H1 (cell line): Measurements from ENCODE around the gene FBN2. TPM values are rescaled to one million over a fixed set of nuclear protein-coding genes. Genes with fewer than 3 reads are reported as not detected.

Source experiments
- CTCF ChIA-PET: fragments of 300-600 bp; sonication (Branson Sonifier 250); formaldehyde crosslinking; loops from one replicate; lab custom pipeline; 2021; ENCODE audit not compliant: partially characterized antibody; lab: Charles Lee
- POLR2A ChIA-PET: fragments of 300-600 bp; sonication (Branson Sonifier 250); formaldehyde crosslinking; loops from one replicate; lab custom pipeline; 2021; ENCODE audit warnings: inconsistent platforms; ENCODE audit not compliant: partially characterized antibody; lab: Charles Lee
- DNase-seq, 2 experiments: peaks; one replicate each; pipeline versions ENCODE4 v3.0.0 to v3.0.0-alpha.2; 2010 to 2022; ENCODE audit warnings: low spot score in 2 of 2, low read depth in 1 of 2, mixed read lengths in 1 of 2
- FAIRE-seq: peaks from 2 replicates; lab custom pipeline; 2011; peaks lifted over from hg19 to GRCh38; lab: Jason Lieb, UNC
- H2AFZ ChIP-seq: 2 replicates; pipeline ENCODE4 v1.8.1; 2012; ENCODE audit warnings: low read length, inconsistent platforms
- H2AK5ac ChIP-seq: 2 replicates; pipeline ENCODE4 v1.6.1; 2013; ENCODE audit warnings: low read depth, low read length
- H2BK120ac ChIP-seq: replicated peaks from 2 replicates; pipeline ENCODE3; 2013; ENCODE audit warnings: low read depth, low read length, inconsistent platforms
- H2BK12ac ChIP-seq: 2 replicates; pipeline ENCODE4 v1.6.1; 2013; ENCODE audit warnings: low read depth, low read length
- H2BK15ac ChIP-seq: 2 replicates; pipeline ENCODE4 v1.6.1; 2013; ENCODE audit warnings: low read length
- H2BK20ac ChIP-seq: 2 replicates; pipeline ENCODE4 v1.6.1; 2013; ENCODE audit warnings: low read length
- H2BK5ac ChIP-seq: 2 replicates; pipeline ENCODE4 v1.6.1; 2013; ENCODE audit warnings: low read depth, low read length
- H3K14ac ChIP-seq: 2 replicates; pipeline ENCODE4 v1.6.1; 2013; ENCODE audit warnings: inconsistent platforms; ENCODE audit not compliant: insufficient read length
- H3K18ac ChIP-seq: 2 replicates; pipeline ENCODE4 v1.6.1; 2013; ENCODE audit warnings: low read length; ENCODE audit errors: extremely low read depth
- H3K23ac ChIP-seq: 2 replicates; pipeline ENCODE4 v1.6.1; 2013; ENCODE audit warnings: inconsistent platforms; ENCODE audit not compliant: insufficient read length
- H3K23me2 ChIP-seq: 2 replicates; pipeline ENCODE4 v1.6.1; 2013; ENCODE audit warnings: low read depth, low read length
- H3K27ac ChIP-seq: 2 replicates; pipeline ENCODE4 v1.6.1; 2011; ENCODE audit warnings: low read depth, low read length, inconsistent platforms
- H3K27me3 ChIP-seq, 4 experiments: replicated peaks in 1 of 4; 1 replicate in 1 of 4; 2 replicates in 3 of 4; pipeline versions ENCODE4 v1.6.1 to v1.8.1; 2011 to 2013; ENCODE audit warnings: low read length in 3 of 4, mild to moderate bottlenecking in 3 of 4, inconsistent platforms in 2 of 4, mixed read lengths in 2 of 4, moderate library complexity in 1 of 4; ENCODE audit not compliant: control insufficient read depth in 3 of 4, insufficient read depth in 3 of 4; ENCODE audit errors: extremely low read depth in 1 of 4
- H3K36me3 ChIP-seq, 4 experiments: 2 replicates each; pipeline versions ENCODE4 v1.6.1 to v1.8.1; 2011 to 2013; ENCODE audit warnings: mild to moderate bottlenecking in 4 of 4, low read length in 3 of 4, moderate library complexity in 2 of 4, control low read depth in 1 of 4, inconsistent platforms in 1 of 4; ENCODE audit not compliant: insufficient read depth in 4 of 4, control insufficient read depth in 2 of 4
- H3K4ac ChIP-seq: replicated peaks from 2 replicates; pipeline ENCODE3; 2013; ENCODE audit warnings: low read length, low read depth, mixed read lengths, inconsistent platforms; ENCODE audit not compliant: insufficient read length
- H3K4me1 ChIP-seq, 4 experiments: replicated peaks in 1 of 4; 1 replicate in 1 of 4; 2 replicates in 3 of 4; pipeline versions ENCODE4 v1.6.1 to v1.8.1; 2011 to 2013; ENCODE audit warnings: low read length in 3 of 4, inconsistent platforms in 2 of 4, mixed read lengths in 1 of 4; ENCODE audit not compliant: insufficient read depth in 4 of 4, control insufficient read depth in 3 of 4
- H3K4me2 ChIP-seq, 2 experiments: 2 replicates each; pipeline versions ENCODE4 v1.6.1 to v1.8.1; 2011 to 2013; ENCODE audit warnings: low read depth in 2 of 2, low read length in 2 of 2, control low read depth in 1 of 2, inconsistent platforms in 1 of 2, mild to moderate bottlenecking in 1 of 2; ENCODE audit not compliant: insufficient read depth in 1 of 2
- H3K4me3 ChIP-seq, 4 experiments: fragments of 200-600, 300-600 bp in 1 of 4; sonication (generic), shearing (Covaris generic), sonication (Bioruptor Twin) in 1 of 4; 2 replicates each; pipeline versions ENCODE4 v1.5.1 to v1.8.1; 2011 to 2016; ENCODE audit warnings: low read length in 4 of 4, low read depth in 3 of 4, control low read depth in 2 of 4, inconsistent platforms in 2 of 4, mild to moderate bottlenecking in 2 of 4, mixed read lengths in 1 of 4, moderate library complexity in 1 of 4; ENCODE audit not compliant: insufficient read depth in 2 of 4; ENCODE audit errors: extremely low read depth in 1 of 4
- H3K56ac ChIP-seq: replicated peaks from 2 replicates; pipeline ENCODE3; 2013; ENCODE audit warnings: low read depth, mild to moderate bottlenecking, mixed read lengths, low read length, inconsistent platforms; ENCODE audit not compliant: insufficient read length
- H3K79me1 ChIP-seq: 2 replicates; pipeline ENCODE4 v1.6.1; 2013; ENCODE audit warnings: low read depth, low read length, control low read depth
- H3K79me2 ChIP-seq, 2 experiments: 2 replicates each; pipeline versions ENCODE4 v1.6.1 to v1.8.1; 2012 to 2013; ENCODE audit warnings: low read length in 2 of 2, mild to moderate bottlenecking in 2 of 2, inconsistent platforms in 1 of 2; ENCODE audit not compliant: insufficient read depth in 2 of 2, control insufficient read depth in 1 of 2
- H3K9ac ChIP-seq, 4 experiments: replicated peaks in 1 of 4; 1 replicate in 1 of 4; 2 replicates in 3 of 4; pipeline versions ENCODE4 v1.6.1 to v1.8.1; 2011 to 2013; ENCODE audit warnings: low read depth in 3 of 4, low read length in 3 of 4, control low read depth in 2 of 4, mild to moderate bottlenecking in 2 of 4, moderate library complexity in 2 of 4, inconsistent platforms in 1 of 4; ENCODE audit errors: extremely low read depth in 1 of 4
- H3K9me3 ChIP-seq, 2 experiments: 2 replicates each; pipeline versions ENCODE4 v1.6.1 to v1.8.1; 2012 to 2013; ENCODE audit warnings: mild to moderate bottlenecking in 2 of 2, moderate library complexity in 2 of 2, control low read depth in 1 of 2, inconsistent platforms in 1 of 2, low read depth in 1 of 2, low read length in 1 of 2, mixed read lengths in 1 of 2; ENCODE audit not compliant: insufficient read depth in 2 of 2
- H4K20me1 ChIP-seq, 2 experiments: replicated peaks in 1 of 2; 2 replicates each; pipeline versions ENCODE3 to v1.8.1; 2011 to 2013; ENCODE audit warnings: inconsistent platforms in 2 of 2, low read length in 2 of 2, mild to moderate bottlenecking in 1 of 2; ENCODE audit not compliant: insufficient read depth in 2 of 2, control insufficient read depth in 1 of 2
- H4K5ac ChIP-seq: 2 replicates; pipeline ENCODE4 v1.6.1; 2013; ENCODE audit warnings: low read length, low read depth, mixed read lengths, inconsistent platforms; ENCODE audit not compliant: insufficient read length
- H4K8ac ChIP-seq: 2 replicates; pipeline ENCODE4 v1.8.0; 2013; ENCODE audit warnings: mild to moderate bottlenecking, moderate library complexity, low read length, inconsistent platforms; ENCODE audit not compliant: insufficient read depth; ENCODE audit errors: extremely low read depth
- H4K91ac ChIP-seq: replicated peaks from 2 replicates; pipeline ENCODE3; 2013; ENCODE audit warnings: low read length, mixed read lengths, inconsistent platforms; ENCODE audit not compliant: insufficient read length
- ATF2 ChIP-seq: IDR thresholded peaks from 2 replicates; pipeline ENCODE4 v1.6.1; 2012; ENCODE audit warnings: low read length, inconsistent platforms
- JUN ChIP-seq: IDR thresholded peaks from 2 replicates; pipeline ENCODE4 v1.6.1; 2011; ENCODE audit warnings: low read depth, mild to moderate bottlenecking, improper control_type of control experiment, low read length
- KDM4A ChIP-seq: IDR thresholded peaks from one replicate; pipeline ENCODE4 v1.7.1; 2012; ENCODE audit warnings: low read depth, mild to moderate bottlenecking, moderate library complexity, low read length, inconsistent platforms; ENCODE audit not compliant: severe bottlenecking
- MAX ChIP-seq: IDR thresholded peaks from 2 replicates; pipeline ENCODE4 v1.6.1; 2012; ENCODE audit warnings: inconsistent platforms
- TEAD4 ChIP-seq: IDR thresholded peaks from 2 replicates; pipeline ENCODE4 v1.6.1; 2012; ENCODE audit warnings: low read depth, low read length, inconsistent platforms, mixed read lengths
- WGBS, 2 experiments: shearing (Covaris generic) in 1 of 2; methylation state at CpG; one replicate each; pipeline versions ENCODE4 v1.1.6 to v1.1.7; 2013 to 2015; ENCODE audit warnings: low lambda C conversion rate in 2 of 2, mixed read lengths in 2 of 2, inconsistent platforms in 1 of 2, low coverage in 1 of 2, missing lambda C conversion rate in 1 of 2; ENCODE audit not compliant: insufficient replicate concordance in 2 of 2, insufficient coverage in 1 of 2, insufficient read length in 1 of 2; ENCODE audit errors: extremely low coverage in 1 of 2, missing lambda C conversion rate in 1 of 2; 5-methylcytosine and 5-hydroxymethylcytosine counted together
- polyA plus RNA-seq, 7 experiments: library from polyadenylated mRNA; depleted of rRNA in 3 of 7; stranded (reverse) in 5 of 7; unstranded in 2 of 7; fragments of >200 nt in 5 of 7; fragments of 200-250 nt in 2 of 7; gene quantifications; 1 replicate in 5 of 7; 2 replicates in 1 of 7; 4 replicates in 1 of 7; pipeline versions ENCODE4 v1.2.1 to v1.2.3, GENCODE V29; 2011 to 2013; ENCODE audit warnings: missing spikeins in 2 of 7, mixed read lengths in 2 of 7
- total RNA-seq: library from RNA; stranded (reverse); fragmentation: NEBNext Ultra II Directional; extraction: Animal tissue kit (Norgen Biotek cat#: 25700); gene quantifications from 2 replicates; pipeline ENCODE4 v1.2.1, GENCODE V29; 2021

FBN2 gene
- total and polyA plus RNA-seq, 2 of the 8 experiments (the other 6 are each of a cell fraction or from before 2014, with no cell fraction given) = 14.1 to 16.3 TPM

- ChIA-PET CTCF (interaction anchor here (0.7 to 1.2 kb wide), 3 partner anchors 14 to 374 kb away, joined by 3 read pairs; no protein-coding TSS in a partner anchor), POLR2A (no interaction called here)
- Histone ChIP-seq H3K4me1 (peaks cover 0 to 4% (median 2%) of the 10 kb centered on the region in 4 experiments; a peak in 2 of 7 replicates), H3K79me2 (no peaks in the 10 kb centered on the region), H4K20me1 (no peaks in the 10 kb centered on the region), H3K4ac (no peak overlapping the region), H3K18ac (no peak overlapping the region), H3K9ac (no peak overlapping the region), H3K56ac (no peak overlapping the region), H2BK20ac (no peak overlapping the region), H4K91ac (no peak overlapping the region), H3K36me3 (peaks cover 0 to 2% (median 0%) of the 10 kb centered on the region in 4 experiments; a peak in 2 of 8 replicates), H2BK120ac (no peak overlapping the region), H4K5ac (no peak overlapping the region), H3K4me2 (no peak overlapping the region), H4K8ac (no peak overlapping the region), H2AK5ac (no peak overlapping the region), H3K23me2 (peaks cover 3% of the 10 kb centered on the region; the same call in 1 of the 2 replicates), H3K23ac (no peak overlapping the region), H3K9me3 (no peaks in the 10 kb centered on the region), H3K27me3 (peaks cover 2 to 20% (median 18%) of the 10 kb centered on the region in 4 experiments), H2BK15ac (no peak overlapping the region), H3K4me3 (no peak overlapping the region), H3K14ac (no peak overlapping the region), H3K79me1 (no peaks in the 10 kb centered on the region), H2BK5ac (no peak overlapping the region), H2BK12ac (no peak overlapping the region), H2AFZ (no peak overlapping the region), H3K27ac (no peak overlapping the region)
- TF ChIP-seq KDM4A (no peak), ATF2 (no peak), MAX (no peak), JUN (no peak), TEAD4 (peak; percentile 83)
- no peak for DNase-seq
- FAIRE-seq = no peak
- 65% methylated on average over 3 of the region's 3 CpGs; no CpG with 5 or more reads in 1 of the 2 experiments for WGBS, 2 experiments
Measured at GRCh38 chr5:128532127-128532526, 5.9 kb downstream of the FBN2 start.
